HCT116 (cell line): Measurements from ENCODE around the gene PYGO2.

ENCODE experiments used
- CTCF ChIP-seq, 3 experiments: fragments of 200-600 bp in 1 of 3; sonication (generic) in 1 of 3; IDR thresholded peaks in 2 of 3; conservative IDR thresholded peaks in 1 of 3; 2 replicates each; pipeline ENCODE4 v1.5.1; 2012 to 2017; ENCODE audit warnings: low read depth in 2 of 3, low read length in 2 of 3, antibody characterized with exemption in 1 of 3, borderline replicate concordance in 1 of 3, control low read depth in 1 of 3, mild to moderate bottlenecking in 1 of 3, mixed read lengths in 1 of 3, mixed run types in 1 of 3, moderate library complexity in 1 of 3; ENCODE audit not compliant: insufficient read depth in 1 of 3
- EZH2phosphoT487 ChIP-seq: fragments of 200-600 bp; IDR thresholded peaks from 2 replicates; pipeline ENCODE4 v1.6.1; 2018; ENCODE audit warnings: antibody characterized with exemption, borderline replicate concordance

DNA sequence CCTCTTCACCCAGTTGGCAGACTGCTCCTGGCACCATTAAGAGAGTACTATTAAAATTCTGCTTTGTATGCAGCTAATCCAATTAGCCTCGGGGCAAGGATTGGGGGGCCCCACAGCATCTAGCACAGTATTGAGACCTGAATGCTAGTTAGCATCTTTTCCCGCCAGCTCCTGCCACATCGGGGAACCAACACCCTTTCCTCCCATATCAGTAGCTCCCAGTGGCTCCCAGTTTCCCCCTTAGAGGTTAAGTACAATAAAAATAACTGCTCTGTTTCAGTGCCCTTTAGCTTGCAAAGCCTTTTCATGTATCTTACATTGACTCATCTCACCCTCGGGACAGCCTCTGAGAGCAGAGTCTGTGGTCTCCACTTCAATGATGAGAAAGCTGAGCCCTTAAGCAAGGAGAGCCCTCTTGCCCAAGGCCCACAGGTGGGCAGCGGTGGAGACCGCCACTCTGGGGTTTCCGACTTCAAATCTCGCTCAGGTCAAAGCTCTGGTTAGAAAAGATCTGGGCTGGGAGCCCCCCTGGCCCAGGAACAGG lies 20.9 kb downstream of the PYGO2 start:
- TF ChIP-seq CTCF (IDR thresholded peaks at IDR 0.05 in 2 of 3, conservative IDR thresholded peaks at IDR 0.05 in 1 of 3; ENCODE audit: borderline replicate concordance in 1 of 3, insufficient read depth in 1 of 3, low read depth in 2 of 3, low read length in 2 of 3) (no peak), EZH2phosphoT487 (no peak)
